Midbrain (tissue), 1 donor: ENCODE results near the gene CA9.
"Not testable (repeated sequence)": the region's sequence is repeated elsewhere in the genome, so short reads cannot be mapped to it uniquely, and the experiment has no call there.

Source experiments
- DNase-seq: peaks from one replicate; lab custom pipeline; 2025; lab: John Stamatoyannopoulos, UW

The CA9 gene

GRCh38 chr9:35673132-35674024 is at the start of gene CA9:
CA9 (plus strand) TSS chr9:35673928; CDS start chr9:35673960, 32 bp downstream.
- peak; percentile 7 for DNase-seq

- DNase-seq, result no peak
Measured at GRCh38 chr9:35627575-35627974, 46.2 kb upstream of the CA9 start.

DNA sequence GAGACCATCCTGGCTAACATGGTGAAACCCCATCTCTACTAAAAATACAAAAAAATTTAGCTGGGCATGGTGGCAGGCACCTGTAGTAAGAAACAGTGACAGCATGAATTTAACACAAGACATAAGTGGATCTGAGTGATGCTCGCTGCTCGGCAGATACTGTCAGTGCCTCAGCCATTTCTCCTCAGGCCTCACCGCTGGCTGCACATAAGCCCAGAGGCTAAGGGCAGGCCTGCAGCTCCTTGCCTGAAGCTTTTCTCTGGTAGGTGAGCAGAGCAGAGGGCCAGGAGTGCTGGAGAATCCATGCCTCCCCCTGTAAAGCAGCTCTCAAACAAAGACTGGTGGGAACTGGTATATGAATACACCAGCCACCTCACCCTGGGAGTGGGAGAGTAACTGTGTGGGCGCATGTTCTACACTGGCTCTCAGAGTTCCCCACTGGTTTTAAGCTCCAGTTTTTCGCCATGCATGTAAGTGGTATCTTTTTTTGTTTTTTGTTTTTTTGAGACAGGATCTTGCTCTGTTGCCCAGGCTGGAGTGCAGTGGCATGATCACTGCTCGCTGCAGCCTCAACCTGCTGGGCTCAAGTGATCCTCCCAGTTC is 45.2 kb upstream of the CA9 start:
- no peak for DNase-seq

DNA sequence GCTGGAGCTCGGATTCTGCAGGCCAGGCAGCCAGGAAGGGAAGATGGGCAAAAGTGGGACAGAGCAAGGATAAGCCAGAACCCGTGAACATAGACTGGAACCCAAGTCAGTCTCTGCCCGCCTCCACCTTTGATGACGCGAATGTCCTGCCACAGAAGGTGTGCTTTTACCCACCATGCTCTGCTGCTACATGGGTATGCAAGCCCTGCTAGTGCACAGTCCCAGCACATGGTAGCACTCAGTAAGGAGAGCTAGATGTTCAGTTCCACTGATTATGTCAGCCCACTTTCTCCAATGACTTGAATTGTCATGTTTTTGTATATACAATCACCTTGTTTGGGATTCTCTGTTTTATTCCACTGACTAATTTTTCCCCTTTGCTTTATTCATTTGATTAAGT is 44.1 kb upstream of the CA9 start:
- no peak for DNase-seq

DNA sequence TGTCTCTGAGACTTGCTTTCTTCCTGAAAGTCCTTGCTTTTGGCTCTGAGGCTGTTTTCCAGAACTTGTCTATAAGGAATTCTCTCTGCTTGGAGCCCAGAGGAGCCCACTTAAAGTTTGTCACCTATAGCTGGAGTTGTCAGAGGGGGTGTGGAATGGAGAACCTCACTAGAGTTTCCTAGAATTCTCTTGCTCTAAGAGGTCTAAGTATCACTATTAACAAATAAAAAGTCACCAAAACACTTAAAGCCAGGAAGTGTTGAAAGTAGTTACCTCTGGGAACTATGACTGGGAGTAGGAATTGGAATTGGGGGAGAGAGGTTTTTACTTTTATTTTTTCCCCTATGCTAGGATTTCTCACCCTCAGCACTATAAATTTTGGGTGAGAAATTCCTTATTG is 38.0 kb upstream of the CA9 start:
- DNase-seq, result no peak

- no peak for DNase-seq
Measured at GRCh38 chr9:35636135-35636876, 37.4 kb upstream of the CA9 start.

GRCh38 chr9:35636877-35637246 is 36.9 kb upstream of the CA9 start:
- not testable (repeated sequence) for DNase-seq

GRCh38 chr9:35637427-35637955 is 36.2 kb upstream of the CA9 start:
- not testable (repeated sequence) for DNase-seq

DNA sequence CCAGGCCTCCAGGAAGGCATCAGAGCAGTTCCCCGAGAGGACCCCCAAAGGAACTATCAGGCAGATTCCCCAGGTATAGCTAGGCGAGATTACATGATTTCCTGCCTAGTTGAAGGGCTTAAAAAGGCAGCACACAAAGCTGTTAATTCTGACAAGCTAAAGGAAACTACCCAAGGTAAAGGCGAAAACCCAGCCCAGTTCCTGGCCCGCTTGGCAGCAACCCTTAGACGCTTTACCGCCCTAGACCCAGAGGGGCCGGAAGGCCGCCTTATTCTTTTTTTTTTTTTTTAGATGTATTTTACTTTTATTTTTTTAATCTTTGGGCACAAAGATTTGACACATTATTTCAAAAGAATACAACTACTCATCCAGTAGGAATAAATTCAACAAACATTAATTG is 35.0 kb upstream of the CA9 start:
- not testable (repeated sequence) for DNase-seq

GRCh38 chr9:35639225-35639624 is 34.5 kb upstream of the CA9 start:
- DNase-seq, result not testable (repeated sequence)

DNA sequence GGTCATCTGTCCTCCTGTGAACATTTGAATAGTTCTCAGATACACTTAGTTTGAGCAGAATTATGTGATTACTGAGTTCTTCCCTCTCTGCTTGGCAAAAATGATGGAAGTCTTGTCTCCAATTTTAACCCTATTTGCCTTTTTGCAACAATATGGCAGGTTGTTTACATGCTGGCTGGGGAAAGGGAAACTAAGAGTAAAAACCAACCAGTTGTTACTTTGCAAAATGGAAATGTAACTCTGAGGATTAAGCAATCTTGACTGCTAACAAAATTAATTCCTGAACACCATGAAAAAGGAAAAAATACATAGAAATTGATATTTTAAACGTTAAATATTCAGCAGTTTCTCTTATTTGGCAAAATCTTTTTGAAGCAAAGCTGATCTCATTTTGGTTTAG is 34.1 kb upstream of the CA9 start:
- DNase-seq, result no peak

- DNase-seq, result not testable (repeated sequence)
Measured at GRCh38 chr9:35640431-35640830, 33.3 kb upstream of the CA9 start.

- DNase-seq, result not testable (repeated sequence)
Measured at GRCh38 chr9:35641478-35641877, 32.2 kb upstream of the CA9 start.

- DNase-seq, result no peak
Measured at GRCh38 chr9:35643046-35643445, 30.7 kb upstream of the CA9 start.

- DNase-seq, result not testable (repeated sequence)
Measured at GRCh38 chr9:35645736-35646135, 28.0 kb upstream of the CA9 start.

DNA sequence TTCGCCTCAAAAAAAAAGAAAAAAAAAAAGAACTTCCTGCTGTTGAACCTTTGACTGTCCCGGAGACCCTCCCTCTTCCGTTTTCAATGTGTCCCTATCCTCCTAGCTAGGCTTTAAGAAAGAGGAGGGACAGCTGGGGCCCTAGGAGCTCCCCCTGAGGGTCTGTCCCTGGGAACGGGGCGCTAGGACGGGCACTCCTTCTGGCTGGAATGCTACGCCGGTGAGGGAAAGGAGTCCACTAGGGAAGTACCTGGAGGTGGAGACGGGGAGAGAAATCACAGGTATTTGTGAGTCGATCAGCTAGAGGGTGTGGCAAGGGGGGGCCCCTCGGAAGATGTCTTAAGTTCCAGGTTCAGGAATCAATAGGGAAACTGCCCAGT is 27.6 kb upstream of the CA9 start:
- no peak for DNase-seq

- DNase-seq, result peak; percentile 93
Measured at GRCh38 chr9:35646533-35647265, 27.0 kb upstream of the CA9 start.

- DNase-seq, result no peak
Measured at GRCh38 chr9:35649431-35650340, 24.0 kb upstream of the CA9 start.

DNA sequence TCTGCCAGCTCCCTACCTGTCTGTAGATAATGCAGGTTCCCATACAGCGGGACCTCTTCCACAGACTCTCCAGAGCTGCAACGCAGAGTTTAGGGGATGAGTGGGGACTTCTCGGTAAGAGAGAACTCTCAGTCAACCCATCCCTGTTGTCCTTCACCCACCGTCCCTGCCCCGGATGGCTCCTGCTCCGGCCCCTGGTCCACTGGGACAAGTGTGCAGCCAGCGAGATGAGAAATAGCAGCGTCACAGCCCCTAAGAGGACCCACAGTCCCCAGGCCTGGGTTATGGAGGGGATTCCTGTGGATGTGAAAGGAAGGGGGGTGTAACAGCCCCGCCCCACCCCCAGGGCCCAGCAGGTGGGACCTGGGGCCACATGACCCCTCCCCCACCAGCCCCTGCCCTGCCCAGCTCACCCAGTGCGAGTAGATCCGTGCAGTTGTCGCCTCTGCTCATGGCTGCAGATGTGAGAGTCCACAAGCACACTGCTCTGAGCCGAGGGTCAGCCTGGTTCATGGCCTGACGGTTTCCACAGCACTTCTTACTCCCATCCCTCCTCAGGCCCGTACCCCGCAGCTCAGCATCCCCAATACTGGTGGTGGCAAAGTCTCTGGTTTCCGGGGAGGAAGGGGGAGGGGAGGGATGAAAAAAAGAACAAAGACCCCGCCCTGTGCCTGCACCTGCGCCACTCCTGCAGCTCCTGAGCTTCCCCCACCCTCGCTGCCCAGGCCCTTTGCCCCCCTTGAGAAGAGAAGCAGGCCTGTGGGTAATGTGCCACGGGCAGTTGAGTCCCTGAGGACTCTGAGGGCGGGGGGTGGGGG is 23.2 kb upstream of the CA9 start, which contains the start of gene SIT1:
TSS of gene SIT1 (minus strand) at position 591 of the 818 bp plus-strand sequence. CDS start at position 513, 78 bp downstream.
- DNase-seq, result no peak
